CD4-positive, alpha-beta memory T cell (primary cell): ENCODE data around the gene BUD13. TPM values are rescaled to one million over a fixed set of nuclear protein-coding genes. Genes with fewer than 3 reads are reported as not detected.

Experiments
- CTCF ChIA-PET: fragments of 350-600 bp; sonication (Branson Sonifier 250); formaldehyde crosslinking; loops from one replicate; lab custom pipeline; 2021; ENCODE audit warnings: inconsistent platforms; ENCODE audit not compliant: partially characterized antibody; lab: Charles Lee
- POLR2A ChIA-PET: fragments of 350-600 bp; sonication (Branson Sonifier 250); formaldehyde crosslinking; loops from one replicate; lab custom pipeline; 2021; ENCODE audit not compliant: partially characterized antibody; lab: Charles Lee
- DNase-seq, 5 donors: peaks; one replicate each; pipeline versions ENCODE4 v3.0.0 to v3.0.0-alpha.2; 2020 to 2022; ENCODE audit warnings: mixed read lengths in 1 of 5
- H3K27ac ChIP-seq: one replicate; pipeline ENCODE4 v1.7.0; 2013; ENCODE audit warnings: low read depth, low read length
- H3K27me3 ChIP-seq: 2 replicates; pipeline ENCODE4 v1.7.0; 2013; ENCODE audit warnings: mild to moderate bottlenecking, low read length, moderate library complexity; ENCODE audit not compliant: insufficient read depth
- H3K36me3 ChIP-seq: 2 replicates; pipeline ENCODE4 v1.7.0; 2013; ENCODE audit warnings: mild to moderate bottlenecking, low read length, moderate library complexity; ENCODE audit not compliant: insufficient read depth
- H3K4me1 ChIP-seq: 2 replicates; pipeline ENCODE4 v1.7.0; 2013; ENCODE audit warnings: mild to moderate bottlenecking, low read length, moderate library complexity; ENCODE audit not compliant: insufficient read depth
- H3K4me3 ChIP-seq, 2 donors: one replicate each; pipeline ENCODE4 v1.7.0; 2013; ENCODE audit warnings: low read length in 2 of 2, mild to moderate bottlenecking in 1 of 2
- H3K9me3 ChIP-seq, 2 donors: one replicate each; pipeline ENCODE4 v1.7.0; 2013; ENCODE audit warnings: low read length in 2 of 2, control low read depth in 1 of 2; ENCODE audit not compliant: control insufficient read depth in 1 of 2
- H3K27ac Mint-ChIP-seq, 7 donors: one replicate each; pipeline ENCODE4 v1.8.0; 2020 to 2021; ENCODE audit warnings: mixed read lengths in 7 of 7, mild to moderate bottlenecking in 6 of 7, inconsistent platforms in 3 of 7, moderate library complexity in 3 of 7
- H3K27me3 Mint-ChIP-seq, 2 donors: one replicate each; pipeline ENCODE4 v1.8.0; 2020 to 2021; ENCODE audit warnings: mixed read lengths in 2 of 2
- H3K36me3 Mint-ChIP-seq, 2 donors: one replicate each; pipeline ENCODE4 v1.8.0; 2020 to 2021; ENCODE audit warnings: mixed read lengths in 2 of 2, inconsistent platforms in 1 of 2, mild to moderate bottlenecking in 1 of 2
- H3K4me1 Mint-ChIP-seq, 4 donors: one replicate each; pipeline ENCODE4 v1.8.0; 2020 to 2021; ENCODE audit warnings: mixed read lengths in 4 of 4, mild to moderate bottlenecking in 1 of 4
- H3K4me3 Mint-ChIP-seq, 8 donors: one replicate each; pipeline ENCODE4 v1.8.0; 2020 to 2021; ENCODE audit warnings: mixed read lengths in 8 of 8, mild to moderate bottlenecking in 7 of 8, moderate library complexity in 6 of 8, inconsistent platforms in 3 of 8
- H3K9me3 Mint-ChIP-seq, 8 donors: one replicate each; pipeline ENCODE4 v1.8.0; 2020 to 2021; ENCODE audit warnings: mixed read lengths in 8 of 8, mild to moderate bottlenecking in 5 of 8, inconsistent platforms in 3 of 8, moderate library complexity in 1 of 8
- intact Hi-C: fragments of 100-400 bp; cut with micrococcal nuclease; formaldehyde crosslinking; loops from one replicate; pipeline ENCODE4 v1.15.1; 2023
- polyA plus RNA-seq, 2 donors: library from polyadenylated mRNA; unstranded; fragments of 300-500 nt; fragmentation: Illumina TruSeq; gene quantifications; one replicate each; pipeline ENCODE4 v1.2.3, GENCODE V29; 2021
- total RNA-seq, 2 experiments: library from RNA; stranded (reverse); gene quantifications; one replicate each; pipeline ENCODE4 v1.2.3, GENCODE V29; 2021

The BUD13 gene
- total and polyA plus RNA-seq, 4 experiments from 2014 or later, result 2.3 to 23.1 (median 20.3) TPM

DNA sequence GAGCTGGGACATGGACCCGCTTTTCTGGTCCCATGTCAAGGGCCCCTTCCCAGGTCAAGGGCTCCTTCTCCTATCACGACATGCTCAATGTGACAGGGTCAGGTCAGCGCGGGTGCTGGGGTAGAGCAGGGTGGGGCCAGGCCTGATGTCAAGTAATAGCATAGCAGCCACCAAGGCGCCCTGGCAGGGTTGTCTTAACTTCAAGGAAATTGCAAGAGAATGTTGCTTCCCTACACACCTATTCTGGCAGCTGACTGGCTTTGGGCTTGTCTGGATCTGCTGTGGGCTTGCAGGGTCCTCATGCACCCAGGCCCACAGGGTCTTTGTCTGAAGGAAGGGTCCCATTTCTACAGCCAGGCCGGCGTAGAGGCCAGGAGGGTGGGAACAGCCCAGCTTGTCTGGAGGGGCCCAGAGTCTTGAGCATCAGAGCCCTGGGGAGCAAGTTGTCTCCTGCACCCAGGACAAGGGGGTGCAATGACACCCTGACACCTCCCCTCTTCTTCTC lies 71.4 kb downstream of the BUD13 start:
- H3K36me3 ChIP-seq, result no peaks in the 10 kb centered on the region
- Mint-ChIP-seq H3K4me1 (peaks cover 0 to 3% (median 0%) of the 10 kb centered on the region in 4 donors), H3K27me3 (peaks cover 5 to 8% of the 10 kb centered on the region in 2 donors), H3K36me3 (no peaks in the 10 kb centered on the region), H3K4me3 (no peak overlapping the region), H3K9me3 (peaks cover 0 to 2% (median 0%) of the 10 kb centered on the region in 8 donors), H3K27ac (no peak overlapping the region)
- H3K4me3 ChIP-seq, result no peak overlapping the region
- no peaks in the 10 kb centered on the region for H3K27me3 ChIP-seq
- DNase-seq, result no peak
- H3K27ac ChIP-seq, result no peak overlapping the region
- intact Hi-C loops, result no loop called here
- ChIA-PET POLR2A (no interaction called here), CTCF (no interaction called here)
- no peaks in the 10 kb centered on the region for H3K4me1 ChIP-seq
- H3K9me3 ChIP-seq, result no peaks in the 10 kb centered on the region

DNA sequence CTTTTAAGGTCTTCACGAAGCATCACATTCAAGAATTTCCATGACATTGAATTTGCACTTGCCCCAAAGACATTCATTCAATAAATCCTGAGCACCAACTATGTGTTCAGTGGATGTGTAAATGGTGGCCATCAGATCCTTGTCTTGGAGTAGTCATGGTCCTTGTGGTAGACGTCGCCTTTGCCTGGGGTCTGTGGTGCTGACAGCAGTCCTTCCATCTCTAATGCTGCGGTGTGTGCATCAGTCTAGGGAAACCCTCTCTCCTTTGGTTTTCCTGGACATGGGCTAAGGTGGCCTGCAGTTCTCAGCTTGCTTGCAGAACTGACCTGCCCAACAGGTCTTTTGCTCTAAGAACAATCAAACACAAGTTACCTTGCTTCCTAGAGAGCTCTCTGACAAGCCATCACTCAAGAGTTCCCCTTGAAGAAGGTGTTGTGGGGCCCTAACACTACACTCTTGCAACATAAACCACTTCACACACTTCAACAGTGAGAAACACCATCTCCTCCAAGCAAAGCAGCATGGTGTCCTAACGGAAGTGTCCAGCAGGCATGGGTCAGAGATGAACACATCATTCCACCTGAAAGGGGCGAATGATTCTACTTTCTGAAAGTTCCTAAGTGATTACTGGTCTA lies 72.1 kb downstream of the BUD13 start:
- Histone ChIP-seq H3K4me3 (no peak overlapping the region), H3K27ac (no peak overlapping the region), H3K36me3 (no peaks in the 10 kb centered on the region), H3K27me3 (no peaks in the 10 kb centered on the region), H3K9me3 (no peaks in the 10 kb centered on the region), H3K4me1 (no peaks in the 10 kb centered on the region)
- H3K36me3 Mint-ChIP-seq, result no peaks in the 10 kb centered on the region
- no peak for DNase-seq
- H3K9me3 Mint-ChIP-seq, result peaks cover 0 to 2% (median 0%) of the 10 kb centered on the region in 8 donors
- H3K27me3 Mint-ChIP-seq, result peaks cover 5 to 8% of the 10 kb centered on the region in 2 donors
- no peak overlapping the region for H3K4me3 Mint-ChIP-seq
- ChIA-PET CTCF (no interaction called here), POLR2A (no interaction called here)
- intact Hi-C loops, result no loop called here
- H3K27ac Mint-ChIP-seq, result no peak overlapping the region
- H3K4me1 Mint-ChIP-seq, result peaks cover 0 to 3% (median 0%) of the 10 kb centered on the region in 4 donors

Other genes with a start within 250 kb of the BUD13 start
- 10 to 100 TPM; 59.5 to 73.4 TPM for gene ZPR1, start 15.0 kb upstream of the BUD13 start, total RNA-seq
- gene ZPR1, start 15.0 kb upstream of the BUD13 start, polyA plus RNA-seq, result 10 to 100 TPM; 45.8 to 48.1 TPM
- not detected for gene APOA5, start 18.9 kb upstream of the BUD13 start, total RNA-seq
- not detected for gene APOA5, start 18.9 kb upstream of the BUD13 start, polyA plus RNA-seq
- gene APOA4, start 50.3 kb upstream of the BUD13 start, total RNA-seq, result not detected
- not detected for gene APOA4, start 50.3 kb upstream of the BUD13 start, polyA plus RNA-seq
- gene APOC3, start 56.9 kb upstream of the BUD13 start, total RNA-seq, result not detected
- not detected for gene APOC3, start 56.9 kb upstream of the BUD13 start, polyA plus RNA-seq
- under 1 TPM in 1 of 2 experiments, not detected in 1; 0.75 TPM for gene APOA1, start 64.6 kb upstream of the BUD13 start, total RNA-seq
- under 1 TPM in 1 of 2 donors, not detected in 1; 0.50 TPM for gene APOA1, start 64.6 kb upstream of the BUD13 start, polyA plus RNA-seq